SK-N-SH (cell line): ENCODE measurements around the gene GPR37L1.

Experiments used
- CTCF ChIP-seq: fragments of 200-600 bp; sonication (generic); IDR thresholded peaks from 2 replicates; pipeline ENCODE4 v1.6.1; 2017; ENCODE audit warnings: antibody characterized with exemption, mild to moderate bottlenecking, moderate library complexity
- ELF1 ChIP-seq: IDR thresholded peaks from 2 replicates; pipeline ENCODE4 v1.4.0; 2012
- FOXM1 ChIP-seq: IDR thresholded peaks from 2 replicates; pipeline ENCODE4 v1.4.0; 2012; ENCODE audit warnings: low read depth, mild to moderate bottlenecking
- GABPA ChIP-seq: IDR thresholded peaks from 2 replicates; pipeline ENCODE4 v1.4.0; 2012; ENCODE audit warnings: low read depth, mild to moderate bottlenecking
- GATA2 ChIP-seq: sonication (generic); formaldehyde crosslinking; IDR thresholded peaks from 2 replicates; pipeline ENCODE4 v1.5.0; 2020; ENCODE audit warnings: mild to moderate bottlenecking, missing genetic modification reagents
- MAX ChIP-seq: IDR thresholded peaks from 2 replicates; pipeline ENCODE4 v1.4.0; 2012; ENCODE audit warnings: low read depth
- MXI1 ChIP-seq: IDR thresholded peaks from 2 replicates; pipeline ENCODE4 v1.6.1; 2012; ENCODE audit warnings: mild to moderate bottlenecking, low read depth, low read length, improper control_type of control experiment
- POLR2AphosphoS5 ChIP-seq: IDR thresholded peaks from 2 replicates; pipeline ENCODE4 v1.6.1; 2012; ENCODE audit warnings: low read depth, low read length
- REST ChIP-seq: IDR thresholded peaks from 2 replicates; pipeline ENCODE4 v1.6.1; 2012; ENCODE audit warnings: mild to moderate bottlenecking, low read depth, low read length, moderate library complexity
- SMC3 ChIP-seq: IDR thresholded peaks from 2 replicates; pipeline ENCODE4 v1.6.1; 2012; ENCODE audit warnings: low read depth, low read length, improper control_type of control experiment
- YY1 ChIP-seq: IDR thresholded peaks from 2 replicates; pipeline ENCODE4 v1.4.0; 2012; ENCODE audit warnings: low read depth, mild to moderate bottlenecking
- ZBTB33 ChIP-seq: IDR thresholded peaks from 2 replicates; pipeline ENCODE4 v1.4.0; 2012; ENCODE audit warnings: low read depth, borderline replicate concordance

- TF ChIP-seq ZBTB33 (no peak), CTCF (no peak), GABPA (no peak), SMC3 (no peak), GATA2 (no peak), MXI1 (no peak), POLR2AphosphoS5 (no peak), MAX (no peak), YY1 (no peak), FOXM1 (no peak), ELF1 (no peak), REST (no peak)
Observed at GRCh38 chr1:202130297-202130721, 7.6 kb downstream of the GPR37L1 start.
